CD14-positive monocyte (primary cell): ENCODE measurements around the gene DOK5. TPM values are rescaled to one million over a fixed set of nuclear protein-coding genes. Genes with fewer than 3 reads are reported as not detected.

Experiments
- DNase-seq, 3 donors: peaks; one replicate each; pipeline ENCODE4 v3.0.0-alpha.2; 2011 to 2022
- H2AFZ ChIP-seq: 2 replicates; pipeline ENCODE4 v1.6.0; 2012; ENCODE audit warnings: mild to moderate bottlenecking, low read depth, low read length, inconsistent platforms; ENCODE audit not compliant: insufficient read depth, poor library complexity, severe bottlenecking
- H3K27ac ChIP-seq, 2 donors: 1 replicate in 1 of 2; 2 replicates in 1 of 2; pipeline ENCODE4 v1.5.1; 2012 to 2013; ENCODE audit warnings: low read length in 2 of 2, control low read depth in 1 of 2, inconsistent platforms in 1 of 2, low read depth in 1 of 2, mild to moderate bottlenecking in 1 of 2
- H3K27me3 ChIP-seq, 2 donors: one replicate each; pipeline versions ENCODE4 v1.6.0 to v1.6.1; 2011 to 2013; ENCODE audit warnings: low read length in 2 of 2; ENCODE audit not compliant: control insufficient read depth in 2 of 2, insufficient read depth in 2 of 2
- H3K36me3 ChIP-seq, 2 donors: replicated peaks in 1 of 2; 1 replicate in 1 of 2; 2 replicates in 1 of 2; pipeline versions ENCODE4 v1.5.1 to v1.6.1; 2012 to 2013; ENCODE audit warnings: low read length in 2 of 2, control low read depth in 1 of 2, inconsistent platforms in 1 of 2, mild to moderate bottlenecking in 1 of 2; ENCODE audit not compliant: insufficient read depth in 2 of 2, control insufficient read depth in 1 of 2
- H3K4me1 ChIP-seq, 2 donors: 1 replicate in 1 of 2; 2 replicates in 1 of 2; pipeline versions ENCODE4 v1.5.1 to v1.6.1; 2012 to 2013; ENCODE audit warnings: low read length in 2 of 2, control low read depth in 1 of 2, inconsistent platforms in 1 of 2, mild to moderate bottlenecking in 1 of 2, moderate library complexity in 1 of 2; ENCODE audit not compliant: insufficient read depth in 2 of 2, control insufficient read depth in 1 of 2
- H3K4me2 ChIP-seq: replicated peaks from 2 replicates; pipeline ENCODE3; 2012; ENCODE audit warnings: low read length, moderate library complexity, mild to moderate bottlenecking; ENCODE audit not compliant: poor library complexity, severe bottlenecking; ENCODE audit errors: extremely low read depth
- H3K4me3 ChIP-seq, 3 experiments: fragments of 200-600 bp in 1 of 3; sonication (generic) in 1 of 3; replicated peaks in 1 of 3; 1 replicate in 2 of 3; 2 replicates in 1 of 3; pipeline ENCODE4 v1.5.1; 2011 to 2013; ENCODE audit warnings: low read length in 3 of 3, mild to moderate bottlenecking in 3 of 3, control low read depth in 2 of 3, low read depth in 2 of 3, inconsistent platforms in 1 of 3, moderate library complexity in 1 of 3
- H3K79me2 ChIP-seq: 2 replicates; pipeline ENCODE4 v1.6.0; 2012; ENCODE audit warnings: mild to moderate bottlenecking, control low read depth, inconsistent platforms, low read length, moderate library complexity; ENCODE audit not compliant: insufficient read depth
- H3K9ac ChIP-seq: 2 replicates; pipeline ENCODE4 v1.6.0; 2017; ENCODE audit warnings: low read length, mild to moderate bottlenecking; ENCODE audit not compliant: insufficient read depth, poor library complexity, severe bottlenecking
- H3K9me3 ChIP-seq, 2 donors: replicated peaks in 1 of 2; 1 replicate in 1 of 2; 2 replicates in 1 of 2; pipeline versions ENCODE4 v1.5.1 to v1.6.1; 2012 to 2013; ENCODE audit warnings: low read length in 2 of 2, control low read depth in 1 of 2; ENCODE audit not compliant: control insufficient read depth in 1 of 2, insufficient read depth in 1 of 2
- H4K20me1 ChIP-seq: 2 replicates; pipeline ENCODE4 v1.6.0; 2012; ENCODE audit warnings: mild to moderate bottlenecking, low read length, control low read depth, moderate library complexity; ENCODE audit not compliant: insufficient read depth
- H3K27ac Mint-ChIP-seq, 7 donors: one replicate each; pipeline ENCODE4 v1.8.0; 2020; ENCODE audit warnings: mild to moderate bottlenecking in 7 of 7, mixed read lengths in 7 of 7, moderate library complexity in 6 of 7, inconsistent platforms in 2 of 7
- H3K27me3 Mint-ChIP-seq, 3 donors: one replicate each; pipeline ENCODE4 v1.8.0; 2021 to 2022; ENCODE audit warnings: low read depth in 3 of 3, mild to moderate bottlenecking in 3 of 3, mixed read lengths in 3 of 3, moderate library complexity in 3 of 3, inconsistent platforms in 1 of 3
- H3K36me3 Mint-ChIP-seq, 2 donors: one replicate each; pipeline ENCODE4 v1.8.0; 2020; ENCODE audit warnings: mixed read lengths in 2 of 2, inconsistent platforms in 1 of 2, mild to moderate bottlenecking in 1 of 2
- H3K4me1 Mint-ChIP-seq: one replicate; pipeline ENCODE4 v1.8.0; 2020; ENCODE audit warnings: mild to moderate bottlenecking, mixed read lengths
- H3K4me3 Mint-ChIP-seq, 2 donors: one replicate each; pipeline ENCODE4 v1.8.0; 2020; ENCODE audit warnings: mild to moderate bottlenecking in 2 of 2, mixed read lengths in 2 of 2, moderate library complexity in 1 of 2
- H3K9me3 Mint-ChIP-seq, 7 donors: one replicate each; pipeline ENCODE4 v1.8.0; 2020 to 2022; ENCODE audit warnings: mixed read lengths in 7 of 7, mild to moderate bottlenecking in 6 of 7, moderate library complexity in 6 of 7, inconsistent platforms in 2 of 7
- WGBS: methylation state at CpG from one replicate; pipeline ENCODE4 v1.1.5; 2013; ENCODE audit warnings: missing lambda C conversion rate; ENCODE audit not compliant: insufficient coverage; 5-methylcytosine and 5-hydroxymethylcytosine counted together
- intact Hi-C, 2 donors: fragments of 100-400 bp; cut with micrococcal nuclease; formaldehyde crosslinking; loops; one replicate each; pipeline versions ENCODE4 v1.15.0 to v1.15.1; 2023
- polyA plus RNA-seq, 3 donors: library from polyadenylated mRNA; depleted of rRNA in 1 of 3; unstranded in 2 of 3; stranded (reverse) in 1 of 3; fragments of 300-500 nt in 2 of 3; fragments of >200 nt in 1 of 3; fragmentation: Illumina TruSeq in 2 of 3; gene quantifications; 1 replicate in 2 of 3; 2 replicates in 1 of 3; pipeline ENCODE4 v1.2.3, GENCODE V29; 2012 to 2021
- TF ChIP-seq, protein P1 (sequence below): fragments of 200-600 bp; IDR thresholded peaks from one replicate; pipeline ENCODE4 v1.8.0; 2022; ENCODE audit warnings: antibody characterized with exemption, mild to moderate bottlenecking

DOK5 gene
- polyA plus RNA-seq, 3 donors = not detected

DNA sequence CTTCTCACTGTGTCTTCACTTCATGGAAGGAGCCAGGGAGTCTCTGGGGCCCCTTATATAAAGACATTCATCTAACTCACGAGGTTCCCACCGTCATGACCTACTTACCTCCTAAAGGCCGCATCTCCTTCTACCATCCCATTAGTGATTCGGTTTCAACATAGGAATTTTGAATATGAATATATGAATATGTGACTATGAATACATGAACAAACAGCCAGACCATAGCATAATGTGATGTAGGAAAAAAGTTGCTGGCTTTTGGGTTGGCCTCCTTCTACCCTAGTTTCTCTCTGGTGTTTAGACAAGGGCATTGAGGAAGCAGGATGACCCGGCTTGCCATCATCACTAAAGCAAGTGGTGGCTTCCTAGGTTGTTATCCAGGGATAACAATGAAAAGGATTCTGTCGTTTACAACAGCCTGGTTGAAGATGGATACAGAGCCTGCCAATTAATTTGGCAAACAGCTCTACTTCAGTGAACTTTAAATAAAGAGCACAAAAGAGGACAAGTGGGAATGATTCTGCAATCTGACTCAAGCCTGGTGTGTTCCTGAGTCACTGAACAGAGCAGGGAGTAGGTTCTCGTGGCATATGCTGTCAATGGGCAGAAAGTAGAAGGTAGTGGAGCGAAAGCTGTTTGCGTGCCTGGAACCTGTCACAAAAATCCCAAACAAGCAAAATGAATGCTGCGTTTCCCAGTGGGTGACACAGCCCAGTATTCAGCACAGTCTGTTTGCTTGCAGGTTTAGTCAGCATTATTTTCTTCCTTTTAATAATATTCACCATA is 44.0 kb upstream of the DOK5 start:
- no peak overlapping the region for H2AFZ ChIP-seq
- no peaks in the 10 kb centered on the region for H4K20me1 ChIP-seq
- no peaks in the 10 kb centered on the region for H3K79me2 ChIP-seq
- H3K27ac ChIP-seq = no peak overlapping the region
- TF ChIP-seq, protein P1, sequence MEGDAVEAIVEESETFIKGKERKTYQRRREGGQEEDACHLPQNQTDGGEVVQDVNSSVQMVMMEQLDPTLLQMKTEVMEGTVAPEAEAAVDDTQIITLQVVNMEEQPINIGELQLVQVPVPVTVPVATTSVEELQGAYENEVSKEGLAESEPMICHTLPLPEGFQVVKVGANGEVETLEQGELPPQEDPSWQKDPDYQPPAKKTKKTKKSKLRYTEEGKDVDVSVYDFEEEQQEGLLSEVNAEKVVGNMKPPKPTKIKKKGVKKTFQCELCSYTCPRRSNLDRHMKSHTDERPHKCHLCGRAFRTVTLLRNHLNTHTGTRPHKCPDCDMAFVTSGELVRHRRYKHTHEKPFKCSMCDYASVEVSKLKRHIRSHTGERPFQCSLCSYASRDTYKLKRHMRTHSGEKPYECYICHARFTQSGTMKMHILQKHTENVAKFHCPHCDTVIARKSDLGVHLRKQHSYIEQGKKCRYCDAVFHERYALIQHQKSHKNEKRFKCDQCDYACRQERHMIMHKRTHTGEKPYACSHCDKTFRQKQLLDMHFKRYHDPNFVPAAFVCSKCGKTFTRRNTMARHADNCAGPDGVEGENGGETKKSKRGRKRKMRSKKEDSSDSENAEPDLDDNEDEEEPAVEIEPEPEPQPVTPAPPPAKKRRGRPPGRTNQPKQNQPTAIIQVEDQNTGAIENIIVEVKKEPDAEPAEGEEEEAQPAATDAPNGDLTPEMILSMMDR = no peak
- no peak overlapping the region for H3K4me3 Mint-ChIP-seq
- peaks cover 0 to 2% (median 1%) of the 10 kb centered on the region in 7 donors for H3K9me3 Mint-ChIP-seq
- H3K9me3 ChIP-seq = no peaks in the 10 kb centered on the region
- H3K9ac ChIP-seq = no peak overlapping the region
- WGBS = 74% methylated on average over 3 of the region's 10 CpGs
- H3K4me1 Mint-ChIP-seq = no peaks in the 10 kb centered on the region
- no peak overlapping the region for H3K4me2 ChIP-seq
- DNase-seq = no peak
- intact Hi-C loops = no loop called here
- no peaks in the 10 kb centered on the region for H3K4me1 ChIP-seq
- no peaks in the 10 kb centered on the region for H3K36me3 ChIP-seq
- H3K27ac Mint-ChIP-seq = no peak overlapping the region
- no peak overlapping the region for H3K4me3 ChIP-seq
- no peaks in the 10 kb centered on the region for H3K27me3 ChIP-seq
- H3K36me3 Mint-ChIP-seq = no peaks in the 10 kb centered on the region
- peaks cover 0 to 5% (median 0%) of the 10 kb centered on the region in 3 donors for H3K27me3 Mint-ChIP-seq

DNA sequence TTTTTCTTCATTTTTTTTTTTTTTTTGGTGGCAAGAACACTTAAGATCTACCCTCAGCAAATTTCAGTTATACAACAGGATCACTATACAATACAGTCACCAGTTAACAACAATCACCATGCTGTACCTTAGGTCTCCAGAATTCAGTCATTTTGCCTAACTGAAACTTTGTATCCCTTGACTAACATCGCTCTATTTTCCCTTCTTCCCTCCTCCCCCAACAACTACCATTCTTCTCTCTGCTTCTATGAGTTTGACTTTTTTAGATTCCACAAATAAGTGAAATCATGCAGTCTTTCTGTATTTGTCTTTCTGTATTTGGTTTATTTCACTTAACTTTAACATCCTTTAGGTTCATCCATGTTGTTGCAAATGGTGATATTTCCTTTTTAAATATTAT is 42.4 kb upstream of the DOK5 start:
- H3K27me3 ChIP-seq = no peaks in the 10 kb centered on the region
- H3K4me3 ChIP-seq = no peak overlapping the region
- H3K9me3 ChIP-seq = no peaks in the 10 kb centered on the region
- no peaks in the 10 kb centered on the region for H3K4me1 Mint-ChIP-seq
- no peak overlapping the region for H3K27ac Mint-ChIP-seq
- no peak overlapping the region for H3K4me3 Mint-ChIP-seq
- TF ChIP-seq, protein P1 = no peak
- intact Hi-C loops = no loop called here
- no peaks in the 10 kb centered on the region for H3K4me1 ChIP-seq
- WGBS = no CpG with 5 or more reads among the region's 1 CpG
- no peak overlapping the region for H3K4me2 ChIP-seq
- peaks cover 0 to 2% (median 1%) of the 10 kb centered on the region in 7 donors for H3K9me3 Mint-ChIP-seq
- H3K9ac ChIP-seq = no peak overlapping the region
- DNase-seq = no peak
- no peak overlapping the region for H2AFZ ChIP-seq
- no peak overlapping the region for H3K27ac ChIP-seq
- H4K20me1 ChIP-seq = no peaks in the 10 kb centered on the region
- peaks cover 0 to 5% (median 0%) of the 10 kb centered on the region in 3 donors for H3K27me3 Mint-ChIP-seq
- no peaks in the 10 kb centered on the region for H3K36me3 ChIP-seq
- H3K36me3 Mint-ChIP-seq = no peaks in the 10 kb centered on the region
- H3K79me2 ChIP-seq = no peaks in the 10 kb centered on the region
